ENCODE data around the gene INTS6.

The INTS6 gene, protein sequence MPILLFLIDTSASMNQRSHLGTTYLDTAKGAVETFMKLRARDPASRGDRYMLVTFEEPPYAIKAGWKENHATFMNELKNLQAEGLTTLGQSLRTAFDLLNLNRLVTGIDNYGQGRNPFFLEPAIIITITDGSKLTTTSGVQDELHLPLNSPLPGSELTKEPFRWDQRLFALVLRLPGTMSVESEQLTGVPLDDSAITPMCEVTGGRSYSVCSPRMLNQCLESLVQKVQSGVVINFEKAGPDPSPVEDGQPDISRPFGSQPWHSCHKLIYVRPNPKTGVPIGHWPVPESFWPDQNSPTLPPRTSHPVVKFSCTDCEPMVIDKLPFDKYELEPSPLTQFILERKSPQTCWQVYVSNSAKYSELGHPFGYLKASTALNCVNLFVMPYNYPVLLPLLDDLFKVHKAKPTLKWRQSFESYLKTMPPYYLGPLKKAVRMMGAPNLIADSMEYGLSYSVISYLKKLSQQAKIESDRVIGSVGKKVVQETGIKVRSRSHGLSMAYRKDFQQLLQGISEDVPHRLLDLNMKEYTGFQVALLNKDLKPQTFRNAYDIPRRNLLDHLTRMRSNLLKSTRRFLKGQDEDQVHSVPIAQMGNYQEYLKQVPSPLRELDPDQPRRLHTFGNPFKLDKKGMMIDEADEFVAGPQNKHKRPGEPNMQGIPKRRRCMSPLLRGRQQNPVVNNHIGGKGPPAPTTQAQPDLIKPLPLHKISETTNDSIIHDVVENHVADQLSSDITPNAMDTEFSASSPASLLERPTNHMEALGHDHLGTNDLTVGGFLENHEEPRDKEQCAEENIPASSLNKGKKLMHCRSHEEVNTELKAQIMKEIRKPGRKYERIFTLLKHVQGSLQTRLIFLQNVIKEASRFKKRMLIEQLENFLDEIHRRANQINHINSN
- total RNA-seq, result 50.2 to 180 (median 85.2) reads per million in 18 experiments

DNA sequence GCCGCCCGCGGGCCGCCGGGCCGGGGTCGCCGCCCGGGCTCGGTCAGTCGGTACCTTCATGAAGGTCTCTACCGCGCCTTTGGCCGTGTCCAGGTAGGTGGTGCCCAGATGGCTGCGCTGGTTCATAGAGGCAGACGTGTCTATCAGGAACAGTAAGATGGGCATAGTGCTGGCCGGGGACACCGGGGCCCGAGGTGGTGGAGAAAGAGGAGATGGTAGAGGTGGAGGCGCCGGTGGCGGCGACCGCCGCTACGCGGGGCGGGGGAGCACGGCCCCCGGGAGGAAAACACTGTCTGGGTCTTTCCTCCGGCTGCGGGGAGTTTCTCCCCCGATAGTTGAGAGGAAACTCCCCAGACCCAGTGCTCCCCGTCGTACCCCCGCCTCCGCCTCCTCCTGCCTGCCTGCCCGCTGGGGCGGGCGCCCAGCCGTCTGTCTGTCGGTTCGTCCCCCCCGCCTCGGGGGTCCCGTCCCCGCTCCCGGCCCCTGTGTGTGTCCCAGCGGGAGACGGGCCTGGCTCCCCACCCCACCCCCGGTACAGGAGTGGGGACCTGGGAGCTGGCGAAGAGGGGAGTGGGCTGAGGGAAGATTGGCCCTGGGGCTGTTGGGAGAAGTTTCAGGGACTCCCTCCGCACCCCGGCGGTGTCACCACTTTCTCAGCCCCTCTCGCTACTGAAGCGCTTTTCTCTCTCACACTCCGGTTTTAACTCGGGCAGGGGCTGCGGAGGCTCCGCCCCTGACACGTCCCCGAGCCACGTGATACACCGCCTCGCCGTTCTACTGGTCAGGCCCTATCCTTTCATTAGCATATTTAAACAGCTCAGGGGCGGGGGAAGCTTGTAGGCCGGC is at the start of gene INTS6:
TSS of gene INTS6 (minus strand) at position 676 of the 846 bp plus-strand sequence. CDS start at position 165, 511 bp downstream.
- peak; percentile 99 to 100 for DNase-seq

DNA sequence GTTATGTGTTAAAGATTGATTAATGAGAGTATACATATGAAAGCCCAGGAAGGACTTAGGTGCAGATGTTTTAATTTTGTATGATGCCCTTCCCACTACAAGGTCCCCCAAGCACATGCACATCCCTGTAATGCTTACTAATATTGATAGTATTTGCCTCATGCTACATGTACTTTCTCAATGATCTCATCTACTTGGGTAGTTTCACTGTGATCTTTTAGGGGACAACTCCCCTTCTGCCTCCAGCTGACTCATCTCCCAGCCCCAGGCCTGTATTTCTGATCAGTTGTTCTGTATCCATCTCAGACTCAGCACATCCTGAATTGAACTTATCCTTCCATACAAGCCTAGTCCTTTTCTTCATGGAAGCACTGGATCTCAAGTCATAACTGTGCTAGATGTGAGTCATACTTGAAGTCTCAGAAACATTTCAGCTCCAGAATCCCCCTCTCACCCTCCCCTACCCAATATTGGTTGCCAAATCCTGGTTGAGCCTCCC is 49.4 kb upstream of the INTS6 start:
- no peak for DNase-seq

- no peak for DNase-seq
Measured at GRCh38 chr13:51501592-51502152, 48.8 kb upstream of the INTS6 start.

DNA sequence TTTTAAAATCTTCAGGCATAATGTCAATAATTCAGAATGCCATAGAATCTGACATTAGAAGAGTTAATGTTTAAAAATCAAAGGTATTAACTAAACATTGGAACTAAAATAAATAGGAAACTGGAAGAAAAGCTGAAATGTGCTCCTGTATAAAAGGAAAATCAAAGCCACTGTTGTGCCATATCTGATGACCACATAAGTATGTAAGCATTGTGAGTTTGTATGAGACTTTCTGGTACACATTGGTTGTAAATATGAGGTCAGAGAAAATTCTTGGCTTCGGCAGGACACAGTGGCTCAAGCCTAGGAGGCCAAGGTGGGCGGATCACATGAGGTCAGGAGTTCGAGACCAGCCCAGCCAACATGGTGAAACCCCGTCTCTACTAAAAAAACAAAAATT is 48.3 kb upstream of the INTS6 start:
- DNase-seq, result no peak

- no peak for DNase-seq
Measured at GRCh38 chr13:51500687-51501086, 47.9 kb upstream of the INTS6 start.

DNA sequence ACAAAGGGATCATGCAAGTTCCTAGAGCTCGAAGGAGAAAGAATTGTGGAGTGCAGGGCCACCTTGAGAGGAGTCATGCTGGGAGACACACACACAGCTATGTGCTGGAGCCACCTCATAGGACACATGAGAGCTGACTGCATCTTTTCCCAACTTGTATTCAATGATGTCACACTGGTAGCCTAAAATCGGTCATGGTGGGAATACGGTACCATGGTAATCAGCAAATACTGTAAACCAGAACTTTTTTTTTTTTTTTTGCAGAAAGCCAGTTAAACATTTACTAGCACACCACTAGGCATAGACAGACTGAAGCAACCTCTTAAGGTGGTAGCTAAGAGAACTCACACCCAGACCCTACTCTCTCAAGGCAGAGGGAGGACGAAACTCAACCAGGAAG is 47.0 kb upstream of the INTS6 start:
- no peak for DNase-seq

- DNase-seq, result no peak
Measured at GRCh38 chr13:51495316-51495715, 42.5 kb upstream of the INTS6 start.

- DNase-seq, result no peak
Measured at GRCh38 chr13:51494156-51494555, 41.3 kb upstream of the INTS6 start.

- DNase-seq, result no peak
Measured at GRCh38 chr13:51488212-51488611, 35.4 kb upstream of the INTS6 start.

DNA sequence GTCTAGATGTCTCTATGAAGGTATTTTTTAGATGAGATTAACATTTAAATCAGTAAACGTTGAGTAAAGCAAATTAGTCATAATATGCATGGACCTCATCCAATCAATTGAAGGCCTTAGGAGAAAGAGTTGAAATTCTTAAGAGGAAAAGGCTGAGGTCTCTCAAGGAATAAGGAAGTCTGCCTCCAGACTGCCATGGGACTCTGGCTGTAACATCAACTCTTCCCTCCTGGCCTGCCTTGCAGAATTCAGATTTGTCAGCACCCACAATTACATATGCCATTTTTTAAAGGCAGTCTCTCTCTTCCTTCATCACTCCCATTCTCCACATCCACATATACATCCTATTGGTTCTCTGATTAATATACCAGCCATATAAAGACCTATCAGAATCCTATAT is 28.8 kb upstream of the INTS6 start:
- DNase-seq, result peak; percentile 65 to 72

DNA sequence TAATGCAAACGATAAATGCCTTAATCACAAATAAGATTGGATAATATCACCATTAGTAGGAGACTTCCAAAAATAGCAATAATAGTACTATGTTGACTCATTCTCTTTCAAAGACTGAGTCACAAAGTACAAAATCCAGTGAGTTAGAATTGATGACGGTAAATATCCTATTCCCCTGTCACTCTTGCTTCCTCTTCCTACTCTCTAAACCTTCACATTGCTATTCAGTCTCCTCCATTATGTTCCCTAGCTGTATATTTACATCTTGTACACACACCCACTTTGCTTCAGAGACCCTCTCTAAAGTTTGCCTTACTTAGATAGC is 26.3 kb upstream of the INTS6 start:
- DNase-seq, result peak; percentile 29 to 54

DNA sequence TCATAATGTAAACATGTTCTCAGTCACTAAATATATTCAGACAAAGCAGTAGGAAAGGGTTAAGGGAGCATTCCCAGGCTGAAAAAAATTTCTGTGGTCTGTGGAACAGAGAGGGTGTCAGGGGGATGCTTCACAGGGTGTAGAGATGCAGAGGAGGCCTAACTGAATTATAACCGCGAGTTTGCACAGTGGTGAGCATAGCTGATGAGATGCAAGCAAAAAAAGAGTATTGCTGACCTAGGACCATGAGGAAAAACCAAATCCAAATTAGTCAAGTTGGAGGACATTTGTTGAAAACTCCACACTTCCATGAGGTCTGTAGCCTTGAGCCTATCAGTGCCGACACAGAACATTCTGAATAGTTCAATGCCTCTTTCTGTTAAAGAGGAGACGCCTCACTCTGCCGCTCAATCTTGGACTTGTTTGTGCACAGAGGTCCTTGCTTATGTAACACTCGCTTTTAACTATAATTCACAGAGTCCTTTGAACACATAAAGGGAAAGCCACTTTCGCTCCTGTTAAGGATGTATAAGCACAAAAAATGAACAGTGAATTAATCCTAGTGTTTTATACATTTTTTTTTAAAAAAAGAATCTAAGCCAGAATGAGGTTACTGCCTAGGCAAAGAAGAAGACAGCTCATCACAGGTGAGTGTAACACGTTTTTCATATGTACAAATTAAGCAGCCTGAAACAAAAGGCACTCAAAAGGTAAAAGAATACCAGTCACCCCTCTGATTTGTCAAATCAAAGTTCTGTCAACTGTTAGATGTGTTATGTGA is 25.8 kb upstream of the INTS6 start:
- no peak for DNase-seq

DNA sequence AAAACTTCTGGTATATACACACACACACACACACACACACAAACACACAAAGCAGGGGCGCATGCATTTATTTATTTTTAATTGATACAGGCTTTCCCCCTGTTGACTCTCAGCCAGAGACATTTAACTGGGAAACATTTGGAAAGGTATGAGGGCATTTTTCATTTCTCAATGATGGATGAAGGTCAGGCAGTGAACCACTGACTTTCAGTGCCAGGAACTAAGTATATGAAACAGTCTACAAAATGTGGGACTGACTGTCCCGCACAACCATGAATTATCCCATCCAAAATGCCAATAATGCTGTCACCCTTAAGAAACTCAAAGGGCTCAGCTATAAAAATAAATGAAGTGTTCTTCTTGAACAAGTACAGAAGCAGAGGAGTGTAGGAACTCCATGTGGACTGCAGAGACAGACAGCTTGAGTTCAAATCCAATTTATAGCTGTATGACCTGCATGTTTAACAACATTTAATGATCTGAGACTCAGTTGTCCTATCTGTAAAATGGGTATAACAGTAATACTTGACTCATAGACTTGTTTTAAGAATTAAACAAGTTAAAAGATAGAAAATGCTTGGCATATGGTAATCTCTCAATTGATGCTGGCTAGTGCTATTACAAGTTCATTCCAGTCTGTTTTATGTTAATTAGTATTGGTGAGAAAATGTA is 25.0 kb upstream of the INTS6 start:
- no peak for DNase-seq

DNA sequence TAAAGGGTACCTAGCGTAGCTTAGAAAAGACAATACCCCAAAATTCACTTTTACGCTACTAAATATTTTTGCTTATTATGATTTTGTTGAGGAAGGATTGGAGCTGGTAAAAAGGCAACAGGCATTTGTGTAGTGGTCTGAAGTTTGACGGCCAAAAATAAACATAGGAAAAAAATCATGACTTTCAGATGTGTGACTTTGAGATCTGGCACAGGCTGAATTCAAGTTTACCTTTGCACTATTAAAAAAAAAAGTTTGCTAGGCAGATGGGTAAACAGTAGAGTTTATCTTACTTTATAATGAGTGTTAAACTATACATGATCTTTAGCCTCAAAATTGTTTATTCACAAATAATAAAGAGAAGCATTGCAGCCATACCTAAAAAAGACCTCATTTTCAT is 24.3 kb upstream of the INTS6 start:
- DNase-seq, result no peak

DNA sequence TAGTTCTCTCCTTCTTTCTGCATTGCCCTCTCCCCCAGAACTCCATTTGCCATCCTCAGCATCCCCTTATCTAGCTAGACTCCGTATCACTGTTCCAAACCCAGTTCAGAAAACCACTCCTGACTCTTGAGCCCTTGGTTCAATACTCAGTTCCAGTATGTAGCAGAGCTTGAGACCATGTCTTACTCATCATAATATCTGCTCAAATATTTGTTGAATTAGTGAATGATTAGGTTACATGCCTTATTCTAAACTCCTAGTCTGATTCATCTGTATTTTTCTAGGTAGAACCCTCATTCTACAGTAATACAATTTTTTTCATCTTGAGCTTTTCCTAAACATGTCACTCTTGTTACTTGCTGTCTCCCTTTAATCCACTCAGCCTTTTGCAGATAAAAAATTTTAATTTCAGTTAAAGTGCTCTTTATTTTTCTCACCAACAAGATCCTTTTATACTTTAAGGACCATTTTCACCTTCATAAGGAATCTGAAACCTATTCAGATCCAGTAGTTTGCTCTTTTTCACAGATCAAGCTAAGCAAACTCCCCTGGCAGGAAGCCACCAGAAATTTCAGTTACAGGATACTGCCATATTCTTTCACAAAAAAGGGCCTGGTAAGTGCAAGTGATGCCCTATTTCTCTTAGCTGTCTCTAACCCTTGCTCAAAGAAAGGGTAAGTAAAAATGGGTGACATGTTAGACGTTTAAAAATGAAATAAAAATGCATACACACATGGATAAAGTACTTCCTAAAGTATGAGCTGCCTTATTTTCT is 23.1 kb upstream of the INTS6 start:
- DNase-seq, result no peak

GRCh38 chr13:51469790-51470189 is 17.0 kb upstream of the INTS6 start:
- DNase-seq, result no peak

- DNase-seq, result no peak
Measured at GRCh38 chr13:51467730-51468129, 14.9 kb upstream of the INTS6 start.

GRCh38 chr13:51465124-51465523 is 12.3 kb upstream of the INTS6 start:
- no peak for DNase-seq

DNA sequence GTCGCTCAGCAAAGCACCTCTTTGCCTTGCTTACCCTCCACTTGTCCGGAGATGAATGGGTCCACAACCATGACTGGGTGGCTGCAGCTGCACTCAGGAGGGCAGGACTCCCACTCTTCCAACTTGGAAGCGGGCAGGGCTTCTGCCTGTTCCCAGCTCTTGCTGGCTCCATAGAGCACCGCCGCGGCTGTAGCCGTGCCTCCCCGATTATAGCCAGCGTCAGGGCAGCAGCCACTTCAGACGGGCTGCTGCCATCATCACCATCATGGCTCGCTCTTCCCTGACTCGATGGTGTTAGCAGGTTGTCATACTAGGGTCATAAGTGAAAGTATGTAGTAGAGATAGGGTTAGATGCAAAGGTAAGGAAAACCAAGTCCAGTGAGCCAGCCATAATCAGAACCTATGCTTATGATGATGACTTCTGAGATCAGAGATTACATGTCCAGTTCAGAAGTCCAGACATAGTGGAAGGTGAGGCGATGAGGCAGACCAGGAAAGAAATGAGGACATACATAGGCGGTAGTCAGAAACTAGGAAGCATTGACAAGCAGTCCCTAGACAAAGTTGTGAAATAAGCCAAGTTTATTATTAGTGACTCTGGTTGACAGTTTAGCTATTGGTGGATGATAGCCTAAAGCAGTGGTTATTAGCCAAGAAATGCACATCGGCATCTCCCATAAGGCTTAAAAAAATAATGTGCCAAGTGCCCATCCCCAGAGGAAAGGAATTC is 4.4 kb upstream of the INTS6 start:
- peak; percentile 49 to 53 for DNase-seq
